ENCODE measurements around the gene RBM47.

The RBM47 gene

GRCh38 chr4:40484346-40485090, 145.1 kb downstream of the RBM47 start:
- Histone ChIP-seq H3K9ac (ENCODE audit: low read depth, low read length) (no peak overlapping the region), H3K9me3 (ENCODE audit: insufficient read depth, low read depth, low read length) (no peaks in the 10 kb centered on the region), H3K36me3 (ENCODE audit: insufficient read depth, low read length) (no peaks in the 10 kb centered on the region; the same call in 1 of the 2 replicates), H3K4me1 (ENCODE audit: insufficient read depth, low read length) (peaks cover 27% of the 10 kb centered on the region; the same call in 1 of the 2 replicates), H3K27ac (ENCODE audit: low read depth, low read length) (no peak overlapping the region), H3K27me3 (ENCODE audit: insufficient read depth, low read length) (no peaks in the 10 kb centered on the region), H3K4me3 (ENCODE audit: low read length) (no peak overlapping the region)
- 85% methylated on average over 1 of the region's 1 CpG for WGBS

GRCh38 chr4:40482985-40483647, 146.5 kb downstream of the RBM47 start:
- 69% methylated on average over 21 of the region's 21 CpGs for WGBS
- Histone ChIP-seq H3K4me1 (ENCODE audit: insufficient read depth, low read length) (peaks cover 27% of the 10 kb centered on the region; the same call in 1 of the 2 replicates), H3K36me3 (ENCODE audit: insufficient read depth, low read length) (no peaks in the 10 kb centered on the region; the same call in 1 of the 2 replicates), H3K27me3 (ENCODE audit: insufficient read depth, low read length) (no peaks in the 10 kb centered on the region), H3K4me3 (ENCODE audit: low read length) (no peak overlapping the region), H3K27ac (ENCODE audit: low read depth, low read length) (peak overlapping the region; percentile 5; the same call in 1 of the 2 replicates), H3K9ac (ENCODE audit: low read depth, low read length) (no peak overlapping the region), H3K9me3 (ENCODE audit: insufficient read depth, low read depth, low read length) (no peaks in the 10 kb centered on the region)

GRCh38 chr4:40481977-40482376, 147.7 kb downstream of the RBM47 start:
- Histone ChIP-seq H3K27ac (ENCODE audit: low read depth, low read length) (no peak overlapping the region), H3K9me3 (ENCODE audit: insufficient read depth, low read depth, low read length) (no peaks in the 10 kb centered on the region), H3K9ac (ENCODE audit: low read depth, low read length) (no peak overlapping the region), H3K27me3 (ENCODE audit: insufficient read depth, low read length) (no peaks in the 10 kb centered on the region), H3K4me1 (ENCODE audit: insufficient read depth, low read length) (peaks cover 27% of the 10 kb centered on the region; the same call in 1 of the 2 replicates), H3K36me3 (ENCODE audit: insufficient read depth, low read length) (no peaks in the 10 kb centered on the region; the same call in 1 of the 2 replicates), H3K4me3 (ENCODE audit: low read length) (no peak overlapping the region)
- 96% methylated on average over 7 of the region's 7 CpGs for WGBS

- no peaks in the 10 kb centered on the region for H3K36me3 ChIP-seq (ENCODE audit: insufficient read depth, low read length)
- H3K27me3 ChIP-seq (ENCODE audit: insufficient read depth, low read length), result no peaks in the 10 kb centered on the region
- no peak overlapping the region for H3K9ac ChIP-seq (ENCODE audit: low read depth, low read length)
- no peak overlapping the region for H3K4me3 ChIP-seq (ENCODE audit: low read length)
- no peak overlapping the region for H3K27ac ChIP-seq (ENCODE audit: low read depth, low read length)
- H3K4me1 ChIP-seq (ENCODE audit: insufficient read depth, low read length), result peaks cover 27% of the 10 kb centered on the region; the same call in 1 of the 2 replicates
- 91% methylated on average over 2 of the region's 2 CpGs for WGBS
- no peaks in the 10 kb centered on the region for H3K9me3 ChIP-seq (ENCODE audit: insufficient read depth, low read depth, low read length)
These were observed 149.4 kb downstream of the RBM47 start for GRCh38 chr4:40480291-40480690.

- Histone ChIP-seq H3K4me1 (ENCODE audit: insufficient read depth, low read length) (peaks cover 20% of the 10 kb centered on the region), H3K4me3 (ENCODE audit: low read length) (no peak overlapping the region), H3K27me3 (ENCODE audit: insufficient read depth, low read length) (no peaks in the 10 kb centered on the region), H3K9ac (ENCODE audit: low read depth, low read length) (no peak overlapping the region), H3K36me3 (ENCODE audit: insufficient read depth, low read length) (no peaks in the 10 kb centered on the region), H3K27ac (ENCODE audit: low read depth, low read length) (no peak overlapping the region), H3K9me3 (ENCODE audit: insufficient read depth, low read depth, low read length) (no peaks in the 10 kb centered on the region)
- 59% methylated on average over 2 of the region's 2 CpGs for WGBS
These were observed 150.3 kb downstream of the RBM47 start for GRCh38 chr4:40479378-40479777.

- 86% methylated on average over 4 of the region's 4 CpGs for WGBS
- H3K27ac ChIP-seq (ENCODE audit: low read depth, low read length), result no peak overlapping the region
- H3K9me3 ChIP-seq (ENCODE audit: insufficient read depth, low read depth, low read length), result no peaks in the 10 kb centered on the region
- H3K36me3 ChIP-seq (ENCODE audit: insufficient read depth, low read length), result no peaks in the 10 kb centered on the region
- H3K4me1 ChIP-seq (ENCODE audit: insufficient read depth, low read length), result no peaks in the 10 kb centered on the region; the same call in none of the 2 replicates
- H3K27me3 ChIP-seq (ENCODE audit: insufficient read depth, low read length), result no peaks in the 10 kb centered on the region
- H3K9ac ChIP-seq (ENCODE audit: low read depth, low read length), result no peak overlapping the region
- no peak overlapping the region for H3K4me3 ChIP-seq (ENCODE audit: low read length)
These were observed 154.1 kb downstream of the RBM47 start for GRCh38 chr4:40475609-40476008.

GRCh38 chr4:40473578-40474388, 155.9 kb downstream of the RBM47 start:
- H3K27ac ChIP-seq (ENCODE audit: low read depth, low read length), result no peak overlapping the region
- 92% methylated on average over 9 of the region's 9 CpGs for WGBS
- no peak overlapping the region for H3K4me3 ChIP-seq (ENCODE audit: low read length)
- no peaks in the 10 kb centered on the region; the same call in none of the 2 replicates for H3K4me1 ChIP-seq (ENCODE audit: insufficient read depth, low read length)
- H3K36me3 ChIP-seq (ENCODE audit: insufficient read depth, low read length), result no peaks in the 10 kb centered on the region
- H3K9me3 ChIP-seq (ENCODE audit: insufficient read depth, low read depth, low read length), result no peaks in the 10 kb centered on the region
- H3K27me3 ChIP-seq (ENCODE audit: insufficient read depth, low read length), result no peaks in the 10 kb centered on the region
- H3K9ac ChIP-seq (ENCODE audit: low read depth, low read length), result no peak overlapping the region

GRCh38 chr4:40471923-40472322, 157.7 kb downstream of the RBM47 start:
- Histone ChIP-seq H3K4me3 (ENCODE audit: low read length) (no peak overlapping the region), H3K4me1 (ENCODE audit: insufficient read depth, low read length) (no peaks in the 10 kb centered on the region; the same call in none of the 2 replicates), H3K27me3 (ENCODE audit: insufficient read depth, low read length) (no peaks in the 10 kb centered on the region), H3K36me3 (ENCODE audit: insufficient read depth, low read length) (no peaks in the 10 kb centered on the region), H3K9ac (ENCODE audit: low read depth, low read length) (no peak overlapping the region), H3K27ac (ENCODE audit: low read depth, low read length) (no peak overlapping the region), H3K9me3 (ENCODE audit: insufficient read depth, low read depth, low read length) (no peaks in the 10 kb centered on the region)
- 98% methylated on average over 3 of the region's 3 CpGs for WGBS

GRCh38 chr4:40466789-40467188, 162.9 kb downstream of the RBM47 start:
- Histone ChIP-seq H3K9ac (ENCODE audit: low read depth, low read length) (no peak overlapping the region), H3K4me3 (ENCODE audit: low read length) (no peak overlapping the region), H3K27me3 (ENCODE audit: insufficient read depth, low read length) (no peaks in the 10 kb centered on the region), H3K9me3 (ENCODE audit: insufficient read depth, low read depth, low read length) (no peaks in the 10 kb centered on the region), H3K4me1 (ENCODE audit: insufficient read depth, low read length) (peaks cover 15% of the 10 kb centered on the region), H3K36me3 (ENCODE audit: insufficient read depth, low read length) (peaks cover 23% of the 10 kb centered on the region), H3K27ac (ENCODE audit: low read depth, low read length) (no peak overlapping the region)
- no CpG with 5 or more reads among the region's 1 CpG for WGBS

- H3K4me1 ChIP-seq (ENCODE audit: insufficient read depth, low read length), result peaks cover 15% of the 10 kb centered on the region
- H3K4me3 ChIP-seq (ENCODE audit: low read length), result no peak overlapping the region
- H3K9me3 ChIP-seq (ENCODE audit: insufficient read depth, low read depth, low read length), result no peaks in the 10 kb centered on the region
- no peak overlapping the region for H3K9ac ChIP-seq (ENCODE audit: low read depth, low read length)
- no peak overlapping the region for H3K27ac ChIP-seq (ENCODE audit: low read depth, low read length)
- 58% methylated on average over 5 of the region's 5 CpGs for WGBS
- H3K36me3 ChIP-seq (ENCODE audit: insufficient read depth, low read length), result peaks cover 23% of the 10 kb centered on the region
- H3K27me3 ChIP-seq (ENCODE audit: insufficient read depth, low read length), result no peaks in the 10 kb centered on the region
These were observed 167.3 kb downstream of the RBM47 start for GRCh38 chr4:40462326-40462725.

- WGBS, result 95% methylated on average over 6 of the region's 7 CpGs
- Histone ChIP-seq H3K27ac (ENCODE audit: low read depth, low read length) (no peak overlapping the region), H3K9ac (ENCODE audit: low read depth, low read length) (no peak overlapping the region)
These were observed 167.8 kb downstream of the RBM47 start for GRCh38 chr4:40461879-40462278.

More at GRCh38 chr4:40461879-40462278, 167.8 kb downstream of the RBM47 start:
- Histone ChIP-seq H3K4me3 (ENCODE audit: low read length) (no peak overlapping the region), H3K36me3 (ENCODE audit: insufficient read depth, low read length) (peaks cover 23% of the 10 kb centered on the region), H3K27me3 (ENCODE audit: insufficient read depth, low read length) (no peaks in the 10 kb centered on the region), H3K4me1 (ENCODE audit: insufficient read depth, low read length) (peaks cover 15% of the 10 kb centered on the region), H3K9me3 (ENCODE audit: insufficient read depth, low read depth, low read length) (no peaks in the 10 kb centered on the region)
